Urinary bladder (tissue), 4 donors: Measurements from ENCODE around the gene NAALADL2. TPM values are rescaled to one million over a fixed set of nuclear protein-coding genes. Genes with fewer than 3 reads are reported as not detected.

Experiments used
- DNase-seq: peaks from one replicate; pipeline ENCODE4 v3.0.0-alpha.2; 2015; ENCODE audit errors: extremely low spot score
- H3K27ac ChIP-seq: one replicate; pipeline ENCODE4 v1.5.1; 2013; ENCODE audit warnings: low read depth, mild to moderate bottlenecking, moderate library complexity
- H3K36me3 ChIP-seq: one replicate; pipeline ENCODE4 v1.6.1; 2013; ENCODE audit warnings: mild to moderate bottlenecking, moderate library complexity; ENCODE audit not compliant: insufficient read depth
- H3K4me1 ChIP-seq: one replicate; pipeline ENCODE4 v1.6.1; 2013; ENCODE audit warnings: mild to moderate bottlenecking, moderate library complexity; ENCODE audit not compliant: insufficient read depth
- H3K4me3 ChIP-seq: one replicate; pipeline ENCODE4 v1.5.1; 2013; ENCODE audit warnings: low read depth, low read length
- WGBS: extraction: QIAGEN DNeasy Blood & Tissue Kit; methylation state at CpG from one replicate; pipeline ENCODE4 v1.1.7; 2013; 5-methylcytosine and 5-hydroxymethylcytosine counted together
- polyA plus RNA-seq: library from polyadenylated mRNA; stranded (reverse); fragments of 200-250 nt; gene quantifications from one replicate; pipeline ENCODE4 v1.2.3, GENCODE V29; 2013
- total RNA-seq: library from RNA; depleted of rRNA; stranded (reverse); fragments of >200 nt; gene quantifications from one replicate; pipeline ENCODE4 v1.2.3, GENCODE V29; 2014
- donor health status: healthy with polysubstance abuse.
- donor health status: healthy.

The NAALADL2 gene
- total and polyA plus RNA-seq, 2 donors = 4.2 to 77.5 TPM

GRCh38 chr3:175029828-175030227, 170.7 kb downstream of the NAALADL2 start:
- H3K4me1 ChIP-seq = no peaks in the 10 kb centered on the region
- H3K36me3 ChIP-seq = no peaks in the 10 kb centered on the region
- no peak overlapping the region for H3K27ac ChIP-seq
- WGBS = 91% methylated on average over 2 of the region's 2 CpGs
- no peak overlapping the region for H3K4me3 ChIP-seq
- DNase-seq = no peak

GRCh38 chr3:175039875-175040274, 180.7 kb downstream of the NAALADL2 start:
- WGBS = 95% methylated on average over 4 of the region's 4 CpGs
- Histone ChIP-seq H3K4me3 (no peak overlapping the region), H3K36me3 (no peaks in the 10 kb centered on the region), H3K4me1 (no peaks in the 10 kb centered on the region), H3K27ac (no peak overlapping the region)
- no peak for DNase-seq

GRCh38 chr3:175041369-175041768, 182.2 kb downstream of the NAALADL2 start:
- Histone ChIP-seq H3K4me1 (no peaks in the 10 kb centered on the region), H3K27ac (no peak overlapping the region), H3K4me3 (no peak overlapping the region), H3K36me3 (no peaks in the 10 kb centered on the region)
- WGBS = 32% methylated on average over 2 of the region's 2 CpGs
- DNase-seq = no peak

GRCh38 chr3:175046601-175047000, 187.5 kb downstream of the NAALADL2 start:
- Histone ChIP-seq H3K4me3 (no peak overlapping the region), H3K4me1 (no peaks in the 10 kb centered on the region), H3K36me3 (no peaks in the 10 kb centered on the region), H3K27ac (no peak overlapping the region)
- WGBS = 68% methylated on average over 4 of the region's 4 CpGs
- DNase-seq = no peak

- no peaks in the 10 kb centered on the region for H3K4me1 ChIP-seq
- H3K36me3 ChIP-seq = no peaks in the 10 kb centered on the region
- DNase-seq = no peak
- no peak overlapping the region for H3K27ac ChIP-seq
- no peak overlapping the region for H3K4me3 ChIP-seq
- 98% methylated on average over 1 of the region's 1 CpG for WGBS
Observed at GRCh38 chr3:175047786-175048185, 188.7 kb downstream of the NAALADL2 start.

GRCh38 chr3:175057401-175057800, 198.3 kb downstream of the NAALADL2 start:
- no peak overlapping the region for H3K27ac ChIP-seq
- WGBS = 83% methylated on average over 3 of the region's 3 CpGs
- DNase-seq = no peak
- no peaks in the 10 kb centered on the region for H3K4me1 ChIP-seq
- no peak overlapping the region for H3K4me3 ChIP-seq
- H3K36me3 ChIP-seq = no peaks in the 10 kb centered on the region

- Histone ChIP-seq H3K4me3 (no peak overlapping the region), H3K36me3 (no peaks in the 10 kb centered on the region), H3K4me1 (no peaks in the 10 kb centered on the region), H3K27ac (no peak overlapping the region)
- no peak for DNase-seq
- WGBS = 80% methylated on average over 4 of the region's 4 CpGs
Observed at GRCh38 chr3:175059788-175060187, 200.7 kb downstream of the NAALADL2 start.

GRCh38 chr3:175065497-175065896, 206.4 kb downstream of the NAALADL2 start:
- 54% methylated on average over 2 of the region's 2 CpGs for WGBS
- H3K4me3 ChIP-seq = no peak overlapping the region

GRCh38 chr3:175066617-175067415, 207.7 kb downstream of the NAALADL2 start:
- no peak overlapping the region for H3K4me3 ChIP-seq
- 87% methylated on average over 4 of the region's 4 CpGs for WGBS
- H3K4me1 ChIP-seq = no peaks in the 10 kb centered on the region
- H3K27ac ChIP-seq = no peak overlapping the region
- no peak for DNase-seq
- no peaks in the 10 kb centered on the region for H3K36me3 ChIP-seq

More at GRCh38 chr3:175065497-175065896, 206.4 kb downstream of the NAALADL2 start:
- no peaks in the 10 kb centered on the region for H3K36me3 ChIP-seq
- no peak for DNase-seq
- no peaks in the 10 kb centered on the region for H3K4me1 ChIP-seq
- H3K27ac ChIP-seq = no peak overlapping the region

GRCh38 chr3:175068587-175068986, 209.5 kb downstream of the NAALADL2 start:
- no peak overlapping the region for H3K4me3 ChIP-seq
- WGBS = 85% methylated on average over 3 of the region's 3 CpGs
- H3K36me3 ChIP-seq = no peaks in the 10 kb centered on the region
- no peaks in the 10 kb centered on the region for H3K4me1 ChIP-seq
- no peak for DNase-seq
- no peak overlapping the region for H3K27ac ChIP-seq

GRCh38 chr3:175070946-175071345, 211.8 kb downstream of the NAALADL2 start:
- Histone ChIP-seq H3K36me3 (no peaks in the 10 kb centered on the region), H3K4me1 (no peaks in the 10 kb centered on the region), H3K4me3 (no peak overlapping the region), H3K27ac (no peak overlapping the region)
- 80% methylated on average over 3 of the region's 3 CpGs for WGBS
- DNase-seq = no peak

- H3K27ac ChIP-seq = no peak overlapping the region
- H3K4me1 ChIP-seq = no peaks in the 10 kb centered on the region
- H3K36me3 ChIP-seq = no peaks in the 10 kb centered on the region
- no peak overlapping the region for H3K4me3 ChIP-seq
- 80% methylated on average over 6 of the region's 6 CpGs for WGBS
- DNase-seq = no peak
Observed at GRCh38 chr3:175073219-175073905, 214.2 kb downstream of the NAALADL2 start.

GRCh38 chr3:175075269-175075668, 216.1 kb downstream of the NAALADL2 start:
- H3K4me3 ChIP-seq = no peak overlapping the region
- no peaks in the 10 kb centered on the region for H3K36me3 ChIP-seq
- no peak overlapping the region for H3K27ac ChIP-seq
- no peaks in the 10 kb centered on the region for H3K4me1 ChIP-seq
- DNase-seq = no peak

- Histone ChIP-seq H3K36me3 (no peaks in the 10 kb centered on the region), H3K4me3 (no peak overlapping the region), H3K4me1 (no peaks in the 10 kb centered on the region), H3K27ac (no peak overlapping the region)
- WGBS = 35% methylated on average over 3 of the region's 3 CpGs
- no peak for DNase-seq
Observed at GRCh38 chr3:175077216-175077615, 218.1 kb downstream of the NAALADL2 start.
